ENCODE results near the gene CAMK2B. TPM values are rescaled to one million over a fixed set of nuclear protein-coding genes. Genes with fewer than 3 reads are reported as not detected.

Gene CAMK2B
- total RNA-seq, 1 donor from 2014 or later: 8.4 TPM

DNA sequence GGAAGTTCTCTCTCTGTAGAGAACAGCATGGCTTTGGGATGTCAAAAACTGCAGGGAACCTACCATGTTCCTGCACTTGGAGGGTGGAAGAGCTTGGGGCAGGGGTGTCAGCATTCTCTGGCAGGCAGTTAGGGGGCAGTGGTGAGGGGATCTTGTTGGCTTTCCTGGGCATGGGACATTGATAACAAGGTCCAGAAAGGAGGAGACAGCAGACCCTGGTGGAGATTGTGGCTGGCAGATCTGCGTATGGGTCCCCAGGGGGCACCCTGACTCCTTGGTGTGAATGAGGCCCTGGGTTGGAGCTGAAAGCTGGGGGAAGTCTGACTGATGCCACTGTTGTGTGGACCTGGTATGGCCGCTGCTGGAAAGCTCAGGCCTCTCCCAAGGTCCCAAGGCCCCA lies 22.9 kb upstream of the CAMK2B start:
- H3K27ac Mint-ChIP-seq: no peak overlapping the region
- no peaks in the 10 kb centered on the region for H3K4me1 Mint-ChIP-seq (ENCODE audit: unreplicated experiment)
- peak; percentile 49 for TF ChIP-seq CTCF (conservative IDR thresholded peaks at IDR 0.05)
- H3K4me3 Mint-ChIP-seq: no peak overlapping the region
- no peaks in the 10 kb centered on the region for H3K9me3 Mint-ChIP-seq
- H3K27me3 Mint-ChIP-seq: peaks cover 35% of the 10 kb centered on the region
- DNase-seq (ENCODE audit: extremely low spot score, unreplicated experiment): no peak
- no peaks in the 10 kb centered on the region for H3K36me3 Mint-ChIP-seq

GRCh38 chr7:44347546-44348114 lies 22.2 kb upstream of the CAMK2B start:
- no peak for DNase-seq (ENCODE audit: extremely low spot score, unreplicated experiment)
- H3K27ac Mint-ChIP-seq: no peak overlapping the region
- no peaks in the 10 kb centered on the region for H3K9me3 Mint-ChIP-seq
- no peaks in the 10 kb centered on the region for H3K4me1 Mint-ChIP-seq (ENCODE audit: unreplicated experiment)
- no peaks in the 10 kb centered on the region for H3K36me3 Mint-ChIP-seq
- no peak overlapping the region for H3K4me3 Mint-ChIP-seq
- TF ChIP-seq CTCF (conservative IDR thresholded peaks at IDR 0.05): no peak
- peaks cover 35% of the 10 kb centered on the region for H3K27me3 Mint-ChIP-seq

DNA sequence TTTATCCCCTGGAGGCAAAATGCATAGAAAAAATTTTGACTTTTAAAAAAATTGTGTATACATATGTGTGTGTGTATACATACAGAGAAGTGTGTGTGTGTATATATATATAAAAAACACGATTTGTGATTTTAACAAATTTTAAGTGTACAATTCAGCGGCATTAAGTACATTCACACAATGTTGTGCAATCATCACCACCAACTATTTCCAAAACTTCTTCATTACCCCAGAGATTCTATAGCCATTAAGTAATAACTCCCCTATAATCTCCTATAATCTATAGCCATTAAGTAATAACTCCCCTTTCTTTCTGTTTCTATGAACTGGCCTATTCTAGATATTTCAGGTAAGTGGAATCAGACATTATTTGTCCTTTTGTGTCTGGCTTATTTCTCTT lies 20.7 kb upstream of the CAMK2B start:
- Mint-ChIP-seq H3K36me3 (no peaks in the 10 kb centered on the region), H3K4me1 (ENCODE audit: unreplicated experiment) (no peaks in the 10 kb centered on the region), H3K4me3 (no peak overlapping the region), H3K9me3 (no peaks in the 10 kb centered on the region), H3K27ac (no peak overlapping the region), H3K27me3 (peaks cover 32% of the 10 kb centered on the region)
- DNase-seq (ENCODE audit: extremely low spot score, unreplicated experiment): no peak
- TF ChIP-seq CTCF (conservative IDR thresholded peaks at IDR 0.05): no peak

- H3K4me3 Mint-ChIP-seq: no peak overlapping the region
- H3K9me3 Mint-ChIP-seq: peaks cover 4% of the 10 kb centered on the region
- H3K36me3 Mint-ChIP-seq: no peaks in the 10 kb centered on the region
- no peak for TF ChIP-seq CTCF (conservative IDR thresholded peaks at IDR 0.05)
- DNase-seq (ENCODE audit: extremely low spot score, unreplicated experiment): no peak
- H3K4me1 Mint-ChIP-seq (ENCODE audit: unreplicated experiment): no peaks in the 10 kb centered on the region
- peaks cover 33% of the 10 kb centered on the region for H3K27me3 Mint-ChIP-seq
- no peak overlapping the region for H3K27ac Mint-ChIP-seq
Observed at GRCh38 chr7:44341401-44341800, 16.0 kb upstream of the CAMK2B start.

DNA sequence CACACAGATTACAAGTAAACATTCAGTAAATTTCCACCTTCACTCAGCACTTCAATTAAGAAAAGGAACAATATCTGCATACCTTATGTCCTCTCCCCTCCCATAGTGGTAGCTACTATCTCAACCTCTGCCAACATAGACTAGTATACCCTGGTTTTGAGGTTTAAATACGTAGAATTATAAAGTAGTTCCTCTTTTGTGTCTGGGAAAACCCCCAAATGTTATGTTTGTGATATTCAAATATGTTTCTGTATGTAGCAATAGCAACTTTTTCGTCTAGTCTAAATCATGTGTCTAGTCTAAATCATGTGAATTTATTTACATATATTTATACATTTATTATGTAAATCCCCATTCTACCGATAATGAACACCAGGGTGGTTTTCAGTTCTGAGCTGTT lies 13.2 kb upstream of the CAMK2B start:
- Mint-ChIP-seq H3K4me1 (ENCODE audit: unreplicated experiment) (peaks cover 6% of the 10 kb centered on the region), H3K27me3 (peaks cover 23% of the 10 kb centered on the region), H3K9me3 (peaks cover 4% of the 10 kb centered on the region)

More for the DNA sequence above, 13.2 kb upstream of the CAMK2B start:
- Mint-ChIP-seq H3K36me3 (no peaks in the 10 kb centered on the region), H3K27ac (no peak overlapping the region), H3K4me3 (no peak overlapping the region)
- no peak for DNase-seq (ENCODE audit: extremely low spot score, unreplicated experiment)
- no peak for TF ChIP-seq CTCF (conservative IDR thresholded peaks at IDR 0.05)

Data from type B pancreatic cell (in vitro differentiated cells).